ENCODE results near the gene EXD1. TPM values are rescaled to one million over a fixed set of nuclear protein-coding genes. Genes with fewer than 3 reads are reported as not detected.

Gene EXD1
- total RNA-seq, 1 experiment from 2014 or later: not detected

GRCh38 chr15:41218851-41219250 is 11.7 kb downstream of the EXD1 start:
- peaks cover 8% of the 10 kb centered on the region for H3K27me3 ChIP-seq (replicated peaks; ENCODE audit: insufficient read depth, low read depth, low read length, poor library complexity)
- intact Hi-C loops (cut with micrococcal nuclease; ENCODE audit: unreplicated experiment): no loop called here
- H3K9me3 ChIP-seq (ENCODE audit: low read depth, low read length, poor library complexity, severe bottlenecking): no peaks in the 10 kb centered on the region
- CTCF ChIA-PET: no interaction called here
- no peak overlapping the region for H3K27ac ChIP-seq (ENCODE audit: low read depth, low read length, poor library complexity, severe bottlenecking)
- POLR2A ChIA-PET (ENCODE audit: low non-redundant PET): no interaction called here
- TF ChIP-seq EZH2 (IDR thresholded peaks at IDR 0.05; ENCODE audit: borderline replicate concordance, low read depth, low read length, poor library complexity, severe bottlenecking): no peak
- TF ChIP-seq CTCF (conservative IDR thresholded peaks at IDR 0.05; ENCODE audit: low read depth, low read length): no peak
- no peak for DNase-seq (ENCODE audit: low spot score)
- no peaks in the 10 kb centered on the region for H3K36me3 ChIP-seq (ENCODE audit: insufficient read depth, low read length, poor library complexity, severe bottlenecking)
- no peak overlapping the region for H3K4me3 ChIP-seq (ENCODE audit: low read depth, low read length, poor library complexity, severe bottlenecking)
- BruUV-seq (replicated peaks): no TSS peak
- H3K4me1 ChIP-seq (ENCODE audit: insufficient read depth, low read length, poor library complexity, severe bottlenecking): no peaks in the 10 kb centered on the region

- no peak for TF ChIP-seq EZH2 (IDR thresholded peaks at IDR 0.05; ENCODE audit: borderline replicate concordance, low read depth, low read length, poor library complexity, severe bottlenecking)
- Histone ChIP-seq H3K4me1 (ENCODE audit: insufficient read depth, low read length, poor library complexity, severe bottlenecking) (no peaks in the 10 kb centered on the region), H3K9me3 (ENCODE audit: low read depth, low read length, poor library complexity, severe bottlenecking) (no peaks in the 10 kb centered on the region), H3K36me3 (ENCODE audit: insufficient read depth, low read length, poor library complexity, severe bottlenecking) (no peaks in the 10 kb centered on the region), H3K27me3 (replicated peaks; ENCODE audit: insufficient read depth, low read depth, low read length, poor library complexity) (peaks cover 8% of the 10 kb centered on the region), H3K27ac (ENCODE audit: low read depth, low read length, poor library complexity, severe bottlenecking) (no peak overlapping the region), H3K4me3 (ENCODE audit: low read depth, low read length, poor library complexity, severe bottlenecking) (no peak overlapping the region)
- CTCF ChIA-PET: interaction anchor here (0.6 kb wide), 1 partner anchor 10 kb away, joined by 10 read pairs; no protein-coding TSS in a partner anchor
- intact Hi-C loops (cut with micrococcal nuclease; ENCODE audit: unreplicated experiment): no loop called here
- BruUV-seq (replicated peaks): no TSS peak
- POLR2A ChIA-PET (ENCODE audit: low non-redundant PET): no interaction called here
- DNase-seq (ENCODE audit: low spot score): no peak
Observed at GRCh38 chr15:41215708-41216107, 14.8 kb downstream of the EXD1 start.

- TF ChIP-seq CTCF (conservative IDR thresholded peaks at IDR 0.05; ENCODE audit: low read depth, low read length) (no peak), EZH2 (IDR thresholded peaks at IDR 0.05; ENCODE audit: borderline replicate concordance, low read depth, low read length, poor library complexity, severe bottlenecking) (no peak)
- POLR2A ChIA-PET (ENCODE audit: low non-redundant PET): no interaction called here
- DNase-seq (ENCODE audit: low spot score): no peak
- intact Hi-C loops (cut with micrococcal nuclease; ENCODE audit: unreplicated experiment): no loop called here
- Histone ChIP-seq H3K4me3 (ENCODE audit: low read depth, low read length, poor library complexity, severe bottlenecking) (no peak overlapping the region), H3K9me3 (ENCODE audit: low read depth, low read length, poor library complexity, severe bottlenecking) (no peaks in the 10 kb centered on the region), H3K36me3 (ENCODE audit: insufficient read depth, low read length, poor library complexity, severe bottlenecking) (no peaks in the 10 kb centered on the region), H3K27me3 (replicated peaks; ENCODE audit: insufficient read depth, low read depth, low read length, poor library complexity) (no peaks in the 10 kb centered on the region), H3K4me1 (ENCODE audit: insufficient read depth, low read length, poor library complexity, severe bottlenecking) (no peaks in the 10 kb centered on the region), H3K27ac (ENCODE audit: low read depth, low read length, poor library complexity, severe bottlenecking) (no peak overlapping the region)
- BruUV-seq (replicated peaks): no TSS peak
- CTCF ChIA-PET: no interaction called here
Observed at GRCh38 chr15:41207687-41208448, 22.7 kb downstream of the EXD1 start.

- intact Hi-C loops (cut with micrococcal nuclease; ENCODE audit: unreplicated experiment): no loop called here
- BruUV-seq (replicated peaks): no TSS peak
Observed at GRCh38 chr15:41205315-41205714, 25.2 kb downstream of the EXD1 start.

More at GRCh38 chr15:41205315-41205714, 25.2 kb downstream of the EXD1 start:
- no peaks in the 10 kb centered on the region for H3K9me3 ChIP-seq (ENCODE audit: low read depth, low read length, poor library complexity, severe bottlenecking)
- no peaks in the 10 kb centered on the region for H3K27me3 ChIP-seq (replicated peaks; ENCODE audit: insufficient read depth, low read depth, low read length, poor library complexity)
- H3K36me3 ChIP-seq (ENCODE audit: insufficient read depth, low read length, poor library complexity, severe bottlenecking): no peaks in the 10 kb centered on the region
- H3K4me1 ChIP-seq (ENCODE audit: insufficient read depth, low read length, poor library complexity, severe bottlenecking): no peaks in the 10 kb centered on the region
- H3K4me3 ChIP-seq (ENCODE audit: low read depth, low read length, poor library complexity, severe bottlenecking): no peak overlapping the region
- CTCF ChIA-PET: interaction anchor here (0.5 to 0.7 kb wide), 2 partner anchors 10 to 275 kb away, joined by 4 to 10 read pairs; no protein-coding TSS in a partner anchor
- TF ChIP-seq EZH2 (IDR thresholded peaks at IDR 0.05; ENCODE audit: borderline replicate concordance, low read depth, low read length, poor library complexity, severe bottlenecking) (no peak), CTCF (conservative IDR thresholded peaks at IDR 0.05; ENCODE audit: low read depth, low read length) (no peak)
- POLR2A ChIA-PET (ENCODE audit: low non-redundant PET): no interaction called here
- DNase-seq (ENCODE audit: low spot score): no peak
- no peak overlapping the region for H3K27ac ChIP-seq (ENCODE audit: low read depth, low read length, poor library complexity, severe bottlenecking)

Measured in A673 (cell line).